ENCODE data around the gene KCNJ14.

- TF ChIP-seq CTCF (IDR thresholded peaks at IDR 0.05) (no peak), POLR2A (IDR thresholded peaks at IDR 0.05) (no peak), EP300 (IDR thresholded peaks at IDR 0.05) (no peak)
Measured at GRCh38 chr19:48455908-48456562, 661 bp downstream of the KCNJ14 start.

Data from tibial nerve (tissue), 4 donors.